Measurements from ENCODE around the gene SFN. TPM values are rescaled to one million over a fixed set of nuclear protein-coding genes. Genes with fewer than 3 reads are reported as not detected.

Gene SFN
- total and polyA plus RNA-seq, 2 of the 13 experiments (the other 11 are each of a cell fraction or from before 2014, with no cell fraction given) = 4.3 to 5.6 TPM

DNA sequence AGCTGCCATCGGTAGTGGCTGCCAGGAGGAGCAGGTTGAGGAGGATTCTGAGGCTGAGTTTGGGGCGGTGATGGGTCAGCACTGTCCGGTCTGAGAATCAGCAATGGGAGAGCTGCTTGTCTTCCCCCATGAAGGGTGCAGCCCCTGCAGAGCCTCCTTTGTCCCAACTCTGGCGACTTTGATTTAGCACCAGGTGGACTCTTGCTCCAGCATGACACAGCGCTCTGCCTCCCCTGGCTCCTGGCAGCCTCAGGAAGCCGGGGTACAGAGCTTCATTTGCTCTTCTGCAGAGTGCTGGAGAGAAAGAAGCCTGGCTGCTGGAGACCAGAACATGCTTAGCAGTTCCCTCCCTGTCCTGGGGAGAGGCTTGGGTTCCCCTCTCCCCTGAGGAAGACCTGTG, 23.2 kb upstream of the SFN start:
- peak; percentile 71 for ATAC-seq
- TF ChIP-seq ZNF20 (CRISPR knock-in tag; IDR thresholded peaks at IDR 0.05) = no peak
- TF ChIP-seq, protein P1, sequence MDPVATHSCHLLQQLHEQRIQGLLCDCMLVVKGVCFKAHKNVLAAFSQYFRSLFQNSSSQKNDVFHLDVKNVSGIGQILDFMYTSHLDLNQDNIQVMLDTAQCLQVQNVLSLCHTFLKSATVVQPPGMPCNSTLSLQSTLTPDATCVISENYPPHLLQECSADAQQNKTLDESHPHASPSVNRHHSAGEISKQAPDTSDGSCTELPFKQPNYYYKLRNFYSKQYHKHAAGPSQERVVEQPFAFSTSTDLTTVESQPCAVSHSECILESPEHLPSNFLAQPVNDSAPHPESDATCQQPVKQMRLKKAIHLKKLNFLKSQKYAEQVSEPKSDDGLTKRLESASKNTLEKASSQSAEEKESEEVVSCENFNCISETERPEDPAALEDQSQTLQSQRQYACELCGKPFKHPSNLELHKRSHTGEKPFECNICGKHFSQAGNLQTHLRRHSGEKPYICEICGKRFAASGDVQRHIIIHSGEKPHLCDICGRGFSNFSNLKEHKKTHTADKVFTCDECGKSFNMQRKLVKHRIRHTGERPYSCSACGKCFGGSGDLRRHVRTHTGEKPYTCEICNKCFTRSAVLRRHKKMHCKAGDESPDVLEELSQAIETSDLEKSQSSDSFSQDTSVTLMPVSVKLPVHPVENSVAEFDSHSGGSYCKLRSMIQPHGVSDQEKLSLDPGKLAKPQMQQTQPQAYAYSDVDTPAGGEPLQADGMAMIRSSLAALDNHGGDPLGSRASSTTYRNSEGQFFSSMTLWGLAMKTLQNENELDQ (CRISPR knock-in tag; IDR thresholded peaks at IDR 0.05; ENCODE audit: borderline replicate concordance) = no peak
- no peak for TF ChIP-seq ZNF33A (CRISPR knock-in tag; IDR thresholded peaks at IDR 0.05; ENCODE audit: borderline replicate concordance)
- no peak for TF ChIP-seq ZNF747 (CRISPR knock-in tag; IDR thresholded peaks at IDR 0.05; ENCODE audit: borderline replicate concordance)
- TF ChIP-seq, protein P2, sequence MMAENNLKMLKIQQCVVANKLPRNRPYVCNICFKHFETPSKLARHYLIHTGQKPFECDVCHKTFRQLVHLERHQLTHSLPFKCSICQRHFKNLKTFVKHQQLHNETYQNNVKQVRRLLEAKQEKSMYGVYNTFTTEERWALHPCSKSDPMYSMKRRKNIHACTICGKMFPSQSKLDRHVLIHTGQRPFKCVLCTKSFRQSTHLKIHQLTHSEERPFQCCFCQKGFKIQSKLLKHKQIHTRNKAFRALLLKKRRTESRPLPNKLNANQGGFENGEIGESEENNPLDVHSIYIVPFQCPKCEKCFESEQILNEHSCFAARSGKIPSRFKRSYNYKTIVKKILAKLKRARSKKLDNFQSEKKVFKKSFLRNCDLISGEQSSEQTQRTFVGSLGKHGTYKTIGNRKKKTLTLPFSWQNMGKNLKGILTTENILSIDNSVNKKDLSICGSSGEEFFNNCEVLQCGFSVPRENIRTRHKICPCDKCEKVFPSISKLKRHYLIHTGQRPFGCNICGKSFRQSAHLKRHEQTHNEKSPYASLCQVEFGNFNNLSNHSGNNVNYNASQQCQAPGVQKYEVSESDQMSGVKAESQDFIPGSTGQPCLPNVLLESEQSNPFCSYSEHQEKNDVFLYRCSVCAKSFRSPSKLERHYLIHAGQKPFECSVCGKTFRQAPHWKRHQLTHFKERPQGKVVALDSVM (CRISPR knock-in tag; IDR thresholded peaks at IDR 0.05) = no peak
- TF ChIP-seq ZNF619 (CRISPR knock-in tag; IDR thresholded peaks at IDR 0.05) = no peak
- no peak for TF ChIP-seq SRSF1 (optimal IDR thresholded peaks at IDR 0.05; ENCODE audit: low read depth, low read length)
- no peak for TF ChIP-seq ZBTB38 (CRISPR knock-in tag; IDR thresholded peaks at IDR 0.05)
- no peak for TF ChIP-seq RFXAP (CRISPR knock-in tag; IDR thresholded peaks at IDR 0.05; ENCODE audit: borderline replicate concordance)
- 0 out of 4 replicates have a peak, but pooled peaks of 1 of the 2 experiments have one; percentile 27 for TF ChIP-seq POLR2A (IDR thresholded peaks at IDR 0.05; ENCODE audit: insufficient read depth in 1 of 2, low read depth in 2 of 2, low read length in 2 of 2)
- TF ChIP-seq GLMP (CRISPR knock-in tag; IDR thresholded peaks at IDR 0.05; ENCODE audit: borderline replicate concordance) = no peak
- TF ChIP-seq ZNF788 (CRISPR knock-in tag; IDR thresholded peaks at IDR 0.05; ENCODE audit: borderline replicate concordance) = no peak
- TF ChIP-seq ZNF12 (CRISPR knock-in tag; IDR thresholded peaks at IDR 0.05) = no peak
- TF ChIP-seq MED1 (CRISPR knock-in tag; IDR thresholded peaks at IDR 0.05) = no peak
- no peak for TF ChIP-seq ZNF296 (CRISPR knock-in tag; conservative IDR thresholded peaks at IDR 0.05)
- no peak for TF ChIP-seq SNAI1 (CRISPR knock-in tag; IDR thresholded peaks at IDR 0.05; ENCODE audit: borderline replicate concordance)
- no peak for TF ChIP-seq GLI4 (CRISPR knock-in tag; IDR thresholded peaks at IDR 0.05; ENCODE audit: borderline replicate concordance)
- TF ChIP-seq, protein P3, sequence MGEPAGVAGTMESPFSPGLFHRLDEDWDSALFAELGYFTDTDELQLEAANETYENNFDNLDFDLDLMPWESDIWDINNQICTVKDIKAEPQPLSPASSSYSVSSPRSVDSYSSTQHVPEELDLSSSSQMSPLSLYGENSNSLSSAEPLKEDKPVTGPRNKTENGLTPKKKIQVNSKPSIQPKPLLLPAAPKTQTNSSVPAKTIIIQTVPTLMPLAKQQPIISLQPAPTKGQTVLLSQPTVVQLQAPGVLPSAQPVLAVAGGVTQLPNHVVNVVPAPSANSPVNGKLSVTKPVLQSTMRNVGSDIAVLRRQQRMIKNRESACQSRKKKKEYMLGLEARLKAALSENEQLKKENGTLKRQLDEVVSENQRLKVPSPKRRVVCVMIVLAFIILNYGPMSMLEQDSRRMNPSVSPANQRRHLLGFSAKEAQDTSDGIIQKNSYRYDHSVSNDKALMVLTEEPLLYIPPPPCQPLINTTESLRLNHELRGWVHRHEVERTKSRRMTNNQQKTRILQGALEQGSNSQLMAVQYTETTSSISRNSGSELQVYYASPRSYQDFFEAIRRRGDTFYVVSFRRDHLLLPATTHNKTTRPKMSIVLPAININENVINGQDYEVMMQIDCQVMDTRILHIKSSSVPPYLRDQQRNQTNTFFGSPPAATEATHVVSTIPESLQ (CRISPR knock-in tag; conservative IDR thresholded peaks at IDR 0.05) = no peak

More for the DNA sequence above, 23.2 kb upstream of the SFN start:
- no peak overlapping the region for H2AFZ ChIP-seq (ENCODE audit: low read length)
- WGBS (ENCODE audit: low lambda C conversion rate) = 30% methylated on average over 2 of the region's 6 CpGs
- no peaks in the 10 kb centered on the region for H4K20me1 ChIP-seq (ENCODE audit: insufficient read depth, low read length)
- DNase-seq (ENCODE audit: low spot score) (peak; percentile 38), FAIRE-seq (no peak)
- peak overlapping the region; percentile 70 for H3K27ac ChIP-seq (ENCODE audit: extremely low read length, insufficient read depth, low read length)
- H3K4me1 ChIP-seq (ENCODE audit: insufficient read depth, low read length) = peaks cover 30% of the 10 kb centered on the region
- BruUV-seq (replicated peaks) = no TSS peak
- H3K4me3 ChIP-seq (replicated peaks in 1 of 3; ENCODE audit: insufficient read depth in 1 of 3, low read depth in 2 of 3, low read length in 3 of 3) = no peak overlapping the region; a peak in 1 of 6 replicates
- H3K4me2 ChIP-seq (ENCODE audit: low read depth, low read length) = peak overlapping the region; percentile 35
- no peaks in the 10 kb centered on the region for H3K9me3 ChIP-seq (ENCODE audit: low read length)
- no peaks in the 10 kb centered on the region for H3K79me2 ChIP-seq (ENCODE audit: insufficient read depth, low read length)
- intact Hi-C loops (cut with micrococcal nuclease; ENCODE audit: unreplicated experiment) = no loop called here
- ChIA-PET POLR2A (interaction anchor here (0.9 to 1.9 kb wide), 4 partner anchors 9 to 50 kb away, joined by 3 to 7 read pairs (median 5); partner anchors contain the start of genes GPN2 and ZDHHC18), CTCF (ENCODE audit: low intra/inter-chr PET ratio, low total read pairs) (interaction anchor here (1.2 kb wide), 1 partner anchor 30 kb away, joined by 3 read pairs; no protein-coding TSS in a partner anchor)
- H3K36me3 ChIP-seq (replicated peaks in 1 of 2; ENCODE audit: control insufficient read depth in 1 of 2, insufficient read depth in 2 of 2, low read length in 2 of 2) = peaks cover 7 to 19% of the 10 kb centered on the region in 2 experiments; a peak in 4 of 5 replicates
- in situ Hi-C loops (cut with HindIII; ENCODE audit: extremely low pct_ligation_motif_present, low pct_unique_long_range_greater_than_20kb) = no loop called here
- peak overlapping the region; percentile 50 for H3K9ac ChIP-seq (ENCODE audit: insufficient read depth, low read depth, low read length)
- no peaks in the 10 kb centered on the region for H3K27me3 ChIP-seq (ENCODE audit: control insufficient read depth in 1 of 2, insufficient read depth in 2 of 2, low read length in 2 of 2)

All from HepG2 (cell line).